CD4-positive, alpha-beta T cell treated with Interleukin-15 for 1 hour (primary cell): Measurements from ENCODE around the gene PIP5K1A.
A peak's percentile ranks its signal among the peaks of the same experiment; 100 is the strongest.

Source experiments
- DNase-seq: peaks from one replicate; pipeline ENCODE4 v3.0.0-alpha.2; 2020

The PIP5K1A gene

DNA sequence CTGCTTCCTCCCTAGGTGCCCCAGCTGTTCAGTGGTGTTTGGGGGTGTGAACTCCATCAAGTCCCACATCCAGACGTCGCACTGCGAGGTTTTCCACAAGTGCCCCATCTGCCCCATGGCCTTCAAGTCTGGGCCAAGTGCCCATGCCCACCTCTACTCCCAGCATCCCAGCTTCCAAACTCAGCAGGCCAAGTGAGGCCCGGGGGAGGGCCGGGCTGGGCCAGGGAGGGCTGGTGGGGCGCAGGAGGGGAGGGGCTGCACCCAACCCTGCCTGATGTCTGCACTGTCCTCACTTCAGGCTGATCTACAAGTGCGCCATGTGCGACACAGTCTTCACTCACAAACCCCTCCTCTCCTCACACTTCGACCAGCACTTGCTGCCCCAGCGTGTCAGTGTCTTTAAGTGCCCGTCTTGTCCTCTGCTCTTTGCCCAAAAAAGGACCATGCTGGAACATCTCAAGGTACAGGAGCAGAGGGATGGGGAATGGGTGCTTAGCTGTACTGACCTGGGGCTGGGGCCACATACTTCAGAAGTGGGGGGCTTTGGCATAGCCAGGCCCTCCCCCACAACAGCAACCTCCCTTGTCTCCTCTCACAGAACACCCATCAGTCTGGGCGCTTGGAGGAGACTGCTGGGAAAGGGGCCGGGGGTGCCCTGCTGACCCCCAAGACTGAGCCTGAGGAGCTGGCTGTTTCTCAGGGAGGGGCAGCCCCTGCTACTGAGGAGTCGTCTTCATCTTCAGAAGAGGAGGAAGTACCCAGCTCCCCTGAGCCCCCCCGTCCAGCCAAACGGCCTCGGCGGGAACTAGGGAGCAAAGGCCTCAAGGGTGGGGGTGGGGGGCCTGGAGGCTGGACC lies 91.0 kb downstream of the PIP5K1A start:
- DNase-seq, result no peak

GRCh38 chr1:151289991-151290708 lies 91.8 kb downstream of the PIP5K1A start:
- no peak for DNase-seq

DNA sequence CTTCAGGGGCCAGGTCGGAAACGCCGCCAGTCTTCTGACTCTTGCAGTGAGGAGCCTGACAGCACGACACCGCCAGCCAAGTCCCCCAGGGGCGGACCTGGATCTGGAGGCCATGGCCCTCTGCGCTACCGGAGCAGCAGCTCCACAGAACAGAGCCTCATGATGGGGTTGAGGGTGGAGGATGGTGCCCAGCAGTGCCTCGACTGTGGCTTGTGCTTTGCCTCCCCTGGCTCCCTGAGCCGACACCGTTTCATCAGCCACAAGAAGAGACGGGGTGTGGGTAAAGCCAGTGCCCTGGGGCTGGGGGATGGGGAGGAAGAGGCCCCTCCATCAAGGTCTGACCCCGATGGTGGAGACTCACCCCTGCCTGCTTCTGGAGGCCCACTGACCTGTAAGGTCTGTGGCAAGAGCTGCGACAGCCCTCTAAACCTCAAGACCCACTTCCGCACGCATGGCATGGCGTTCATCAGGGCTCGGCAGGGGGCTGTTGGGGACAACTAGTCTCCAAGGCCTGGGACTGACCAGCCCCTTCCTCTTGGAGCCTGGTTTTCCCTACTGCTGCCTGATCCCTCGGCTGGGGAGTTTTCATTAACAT lies 92.5 kb downstream of the PIP5K1A start:
- no peak for DNase-seq

GRCh38 chr1:151292207-151293030 lies 94.1 kb downstream of the PIP5K1A start:
- peak; percentile 21 for DNase-seq

- DNase-seq, result no peak
Observed at GRCh38 chr1:151293093-151293492, 94.7 kb downstream of the PIP5K1A start.

DNA sequence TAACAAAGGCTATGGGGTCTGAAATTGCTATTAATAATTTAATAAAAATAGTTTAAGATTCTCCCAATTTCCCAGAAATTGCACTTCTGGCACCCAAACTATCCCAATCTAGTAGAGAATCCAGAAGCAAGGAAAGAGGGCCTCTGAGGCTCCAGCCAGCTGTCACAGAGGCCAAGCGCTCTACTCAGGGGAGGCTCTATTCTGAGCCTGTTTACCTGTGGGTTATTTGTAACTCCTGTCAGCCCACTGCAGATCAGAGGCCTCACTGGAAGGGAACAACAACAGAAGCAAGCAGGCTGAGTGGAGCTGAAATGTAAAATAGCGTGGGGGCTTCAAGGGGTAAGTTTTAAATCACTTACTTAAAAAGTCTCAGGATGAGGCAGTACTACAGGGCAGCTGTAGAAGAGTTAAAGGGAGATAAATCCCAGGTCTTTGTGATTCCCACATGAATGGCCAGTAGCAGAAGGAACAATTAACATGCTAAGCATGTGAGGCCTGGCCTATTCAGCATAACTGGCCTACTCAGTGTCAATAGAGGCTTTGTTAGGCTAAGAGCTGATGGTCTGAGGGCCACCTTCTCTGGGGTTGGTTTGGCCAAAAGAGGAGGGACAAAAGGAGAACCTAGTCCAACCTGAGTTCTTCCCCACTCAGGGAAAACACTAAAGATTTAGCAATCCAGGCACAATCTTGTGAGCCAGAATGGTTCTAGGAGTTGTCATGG lies 96.5 kb downstream of the PIP5K1A start:
- DNase-seq, result no peak
